Stimulated activated CD8-positive, alpha-beta memory T cell treated with anti-CD3 and anti-CD28 coated beads, Interleukin-4, amount 100 ng/mL, for 24 hours (primary cell): ENCODE measurements around the gene NR2F2.

Experiments
- DNase-seq: peaks from one replicate; pipeline ENCODE4 v3.0.0-alpha.2; 2020; ENCODE audit warnings: low read depth

NR2F2 gene

DNA sequence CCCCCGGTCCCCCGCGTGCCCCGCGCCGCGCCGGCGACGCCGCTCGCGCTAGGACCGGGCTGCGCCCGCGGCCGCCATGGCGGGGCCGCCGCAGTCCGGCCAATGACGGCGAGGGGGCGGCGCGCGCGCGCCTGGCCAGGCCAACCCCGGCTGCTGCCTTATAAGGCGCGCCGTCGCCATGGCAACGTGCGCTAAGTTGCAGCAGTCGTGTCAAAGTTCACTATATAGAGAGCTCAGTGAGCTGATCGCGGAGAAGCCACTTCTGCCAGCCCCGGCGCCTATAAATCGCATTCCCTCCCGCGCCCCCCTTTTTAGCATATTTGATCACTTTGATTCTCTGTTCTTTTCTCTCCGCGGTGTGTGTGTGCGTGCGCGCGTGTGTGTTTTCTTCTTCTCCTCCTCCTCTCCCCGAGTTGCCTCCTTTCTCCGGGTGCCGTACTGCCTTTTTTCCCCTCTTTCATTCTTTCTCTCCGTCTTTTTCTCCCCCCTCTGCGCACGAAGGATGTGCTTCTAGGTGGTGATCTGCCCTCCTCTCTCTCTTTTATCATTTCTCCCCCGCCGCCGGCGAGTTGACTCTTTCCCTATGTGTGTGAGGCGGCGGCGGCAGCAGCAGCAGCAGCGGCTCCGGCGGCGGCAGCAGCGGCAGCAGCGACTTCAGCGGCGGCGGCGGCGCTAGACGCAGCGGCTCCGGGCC lies at the start of gene NR2F2:
Gene NR2F2 (plus strand): TSS at position 251 of the 694 bp plus-strand sequence. CDS start 1,406 bp downstream, outside the sequence.
- DNase-seq = peak; percentile 33

DNA sequence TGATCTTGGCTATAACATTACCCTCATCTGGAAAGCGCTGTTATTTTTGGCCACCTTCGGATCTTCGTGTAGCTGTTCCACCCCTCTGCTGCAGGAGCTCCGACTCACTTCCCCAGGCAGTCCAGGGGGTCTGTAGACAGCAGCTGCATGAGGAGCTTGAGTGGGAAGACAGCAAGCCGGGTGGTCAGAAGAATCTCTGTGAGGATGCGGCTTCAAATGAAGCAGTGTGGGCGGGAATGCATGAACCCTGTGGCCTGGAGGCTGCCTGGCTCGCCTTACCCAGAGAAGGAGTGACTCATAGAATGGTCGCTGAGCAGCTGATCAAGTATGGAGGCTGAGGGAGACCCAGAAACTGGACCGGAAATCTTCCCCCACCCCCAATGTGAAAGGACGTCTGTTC lies 45.2 kb upstream of the NR2F2 start:
- no peak for DNase-seq

DNA sequence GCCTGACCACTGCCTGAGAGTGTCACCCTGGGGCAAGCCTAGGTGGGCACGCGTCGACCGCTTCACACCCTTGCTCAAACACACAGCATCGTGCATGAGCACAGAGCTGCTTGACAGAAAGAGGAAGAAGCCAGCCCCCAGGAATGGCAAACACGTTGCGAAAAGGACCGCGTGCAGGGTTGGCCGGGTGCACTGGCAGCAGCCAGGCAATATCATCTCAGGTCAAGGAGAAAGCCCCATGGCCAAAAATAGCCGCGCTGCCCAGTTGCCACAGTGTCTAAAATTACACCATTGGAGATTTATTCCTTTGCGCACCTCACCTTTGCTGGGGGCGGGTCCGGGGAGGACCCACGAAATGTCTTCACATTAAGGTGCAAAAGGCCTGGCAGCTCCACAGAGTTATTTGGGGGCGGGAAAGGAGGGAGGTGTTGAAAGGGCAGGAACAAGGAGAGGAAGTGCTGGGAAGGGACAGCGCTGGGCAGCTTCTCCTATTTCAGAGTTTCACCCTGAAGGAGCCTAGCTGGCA lies 44.7 kb upstream of the NR2F2 start:
- DNase-seq = no peak

DNA sequence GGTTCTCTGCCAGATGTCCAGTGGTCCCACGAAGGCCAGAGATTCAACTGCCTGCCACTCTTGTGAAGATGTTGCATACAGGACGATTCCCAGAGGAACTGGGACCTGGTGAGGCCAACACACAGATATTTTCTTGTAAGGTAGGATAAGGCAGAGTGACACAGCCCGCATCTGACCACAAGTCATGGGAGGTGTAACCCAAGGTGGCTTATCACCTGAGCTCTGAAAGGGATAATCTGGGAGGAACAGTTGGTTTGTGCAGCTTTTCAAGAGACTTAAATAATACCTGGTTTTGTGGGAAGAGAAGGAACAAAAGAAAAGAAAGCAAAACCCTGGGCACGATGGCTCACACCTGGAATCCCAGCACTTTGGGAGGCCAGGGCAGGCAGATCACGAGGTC lies 39.8 kb upstream of the NR2F2 start:
- no peak for DNase-seq

DNA sequence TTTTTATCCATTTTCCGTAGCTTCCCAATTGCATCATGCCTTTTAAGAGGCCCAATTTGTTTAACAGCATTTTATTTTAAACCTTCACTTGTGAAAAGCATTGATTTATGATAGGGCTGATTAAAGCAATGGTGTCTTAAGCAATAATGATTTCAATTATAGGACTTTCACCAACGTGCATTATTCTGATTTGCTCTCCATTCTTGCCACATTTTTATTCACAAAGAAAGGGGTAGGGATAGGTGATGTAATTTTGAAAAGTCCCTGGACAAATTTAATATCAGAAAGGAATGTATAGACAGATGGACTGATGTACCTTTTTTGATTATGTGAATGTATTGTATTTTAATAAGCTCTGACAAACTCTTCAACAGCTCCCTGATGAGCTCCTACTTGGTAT lies 37.9 kb upstream of the NR2F2 start:
- DNase-seq = no peak

DNA sequence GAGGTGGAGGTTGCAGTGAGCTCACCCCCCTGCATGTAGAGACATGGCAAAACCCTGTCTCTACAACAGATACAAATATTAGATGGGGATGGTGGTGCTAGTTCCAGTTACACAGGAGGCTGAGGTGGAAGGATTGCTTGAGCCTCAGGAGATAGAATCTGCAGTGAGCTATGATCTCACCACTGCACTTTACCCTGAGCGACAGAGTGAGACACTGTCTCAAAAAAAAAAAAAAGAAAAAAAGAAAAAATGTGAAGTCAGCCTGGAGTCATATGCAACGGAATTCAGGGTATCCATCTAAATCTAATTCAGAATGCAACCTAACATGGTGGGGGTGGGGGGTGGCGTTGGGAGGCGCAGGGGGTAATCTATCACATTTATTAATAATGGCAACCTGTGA lies 37.1 kb upstream of the NR2F2 start:
- no peak for DNase-seq

DNA sequence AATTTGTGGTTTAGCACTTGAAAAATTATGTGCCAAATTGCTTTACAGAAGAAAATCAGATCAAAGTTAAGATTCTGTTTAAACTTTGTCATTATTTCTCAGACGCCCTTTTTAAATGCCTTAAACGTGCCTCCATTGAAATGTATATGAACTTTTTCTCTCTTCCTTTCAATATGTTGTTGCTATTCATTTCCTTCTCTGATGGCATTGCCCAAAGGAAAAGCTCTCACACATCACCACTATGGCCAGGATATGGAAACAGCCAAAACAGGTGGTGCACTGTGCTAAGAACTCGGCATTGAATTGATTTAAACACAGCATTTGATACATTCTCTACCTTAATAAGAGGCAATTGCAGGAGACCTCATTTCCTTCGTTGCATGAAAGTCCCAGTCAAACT lies 35.7 kb upstream of the NR2F2 start:
- no peak for DNase-seq

DNA sequence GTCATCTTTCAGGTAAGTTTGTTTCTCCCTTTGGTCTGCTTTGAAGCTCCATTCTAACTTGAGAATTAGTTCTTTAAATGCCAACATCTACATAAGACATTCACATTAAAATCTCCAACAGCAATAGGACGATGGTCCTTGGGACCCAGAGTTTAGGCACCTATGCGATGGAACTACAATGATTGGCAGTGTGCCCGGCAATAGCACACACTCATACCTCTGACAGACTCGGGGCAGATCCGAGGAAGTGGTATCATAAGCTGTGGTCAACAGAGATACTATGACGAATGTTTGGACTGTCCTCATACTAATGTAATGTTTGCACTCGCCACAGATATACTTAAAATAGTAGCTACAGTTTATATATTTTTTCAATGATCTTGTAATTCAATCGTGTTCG lies 34.2 kb upstream of the NR2F2 start:
- DNase-seq = no peak

DNA sequence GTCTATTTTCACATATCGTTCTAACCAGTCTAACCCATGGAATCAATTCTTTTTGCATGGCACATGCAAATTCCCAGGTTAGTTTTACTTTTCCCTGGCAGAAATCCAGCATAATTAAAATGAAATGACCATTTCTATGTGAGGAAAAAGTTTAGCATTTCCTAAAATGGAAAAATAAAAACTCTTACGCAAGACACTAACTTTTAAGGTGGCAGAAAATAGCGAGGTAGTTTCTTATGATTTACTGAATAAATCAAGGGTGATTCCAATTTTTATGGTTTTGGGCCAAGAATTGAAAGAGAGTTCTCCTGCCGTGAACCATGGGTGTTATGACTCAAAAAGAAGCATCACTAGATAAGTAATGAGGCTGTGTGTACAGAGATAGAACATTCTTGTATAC lies 32.7 kb upstream of the NR2F2 start:
- no peak for DNase-seq

DNA sequence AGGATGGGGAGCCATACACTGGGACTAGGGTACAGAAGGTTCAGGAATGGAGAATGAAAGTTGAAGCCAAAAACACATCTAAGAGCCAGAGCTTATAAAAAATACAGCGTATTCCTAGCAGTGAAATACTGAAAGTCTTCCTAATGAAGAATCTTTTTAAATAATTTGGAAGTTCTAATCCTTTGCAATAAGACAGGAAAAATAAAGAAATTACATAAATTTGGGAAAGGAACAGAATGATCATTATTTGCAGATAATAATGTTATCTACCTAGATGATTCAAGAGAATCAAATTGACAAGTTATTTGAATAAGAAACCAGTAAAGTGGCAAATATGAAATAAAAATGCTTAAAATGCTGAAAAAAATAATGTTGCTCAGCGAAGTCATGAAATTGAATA lies 32.3 kb upstream of the NR2F2 start:
- no peak for DNase-seq

DNA sequence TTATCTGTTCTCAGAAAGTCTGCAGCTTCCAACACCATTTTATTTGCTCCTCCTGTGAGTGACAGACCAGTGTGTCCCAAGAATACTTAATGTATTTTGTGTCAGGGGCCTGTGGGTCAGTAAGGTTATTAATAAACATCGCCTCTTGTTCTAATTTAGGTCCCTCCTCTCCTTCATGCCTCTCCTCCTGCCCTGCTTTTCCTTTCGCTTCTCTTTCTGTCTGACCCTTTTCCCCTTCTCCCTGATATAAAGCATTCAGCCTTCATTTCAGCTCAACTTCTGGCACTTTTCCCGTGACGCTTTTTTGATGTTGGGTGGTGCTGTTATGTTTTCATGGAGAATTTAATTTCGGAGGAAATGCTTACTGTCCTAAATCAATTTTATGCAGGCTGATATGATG lies 29.7 kb upstream of the NR2F2 start:
- DNase-seq = no peak

DNA sequence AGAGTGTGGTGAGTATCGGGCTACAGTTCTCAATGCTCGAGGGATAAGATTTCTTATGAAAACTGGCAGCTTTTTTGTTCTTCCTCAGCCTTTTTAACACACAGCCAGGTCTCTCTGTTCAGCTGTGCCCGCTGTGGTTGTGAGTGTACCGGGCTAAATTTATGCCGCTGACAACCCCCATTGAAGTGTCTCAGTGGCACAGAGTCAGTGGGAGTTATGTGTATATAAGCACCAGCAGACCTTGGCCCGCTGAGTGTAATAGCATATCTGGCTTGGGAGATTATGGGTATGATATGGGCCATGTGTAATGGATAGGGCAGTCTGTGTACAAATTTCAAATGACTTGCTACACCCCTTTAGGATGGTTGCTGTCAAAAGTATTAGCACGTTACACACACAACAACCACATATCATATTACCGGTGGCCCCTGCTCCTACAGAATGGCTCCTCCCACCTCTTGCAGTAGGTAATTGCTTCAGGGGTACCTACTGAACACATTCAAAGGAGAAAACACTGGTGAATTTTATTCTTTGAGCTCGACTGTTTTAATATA lies 26.9 kb upstream of the NR2F2 start:
- no peak for DNase-seq

DNA sequence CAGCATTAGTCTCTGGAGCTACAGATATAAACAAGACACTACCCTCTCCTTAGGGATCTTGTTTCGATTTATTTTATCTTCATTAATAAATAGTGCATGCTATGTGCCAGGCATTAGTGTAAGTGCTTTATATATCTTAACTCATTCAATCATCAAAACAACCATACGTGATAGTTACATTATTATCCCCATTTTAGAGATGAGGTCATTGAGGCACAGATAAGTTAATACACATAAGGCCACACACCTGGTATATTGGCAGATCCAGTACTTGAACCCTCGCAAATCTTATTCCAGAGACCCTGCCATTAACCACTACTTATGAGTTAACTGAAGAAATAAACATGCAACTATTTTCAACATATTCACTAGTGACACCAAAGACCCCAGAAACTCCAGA lies 25.7 kb upstream of the NR2F2 start:
- no peak for DNase-seq

DNA sequence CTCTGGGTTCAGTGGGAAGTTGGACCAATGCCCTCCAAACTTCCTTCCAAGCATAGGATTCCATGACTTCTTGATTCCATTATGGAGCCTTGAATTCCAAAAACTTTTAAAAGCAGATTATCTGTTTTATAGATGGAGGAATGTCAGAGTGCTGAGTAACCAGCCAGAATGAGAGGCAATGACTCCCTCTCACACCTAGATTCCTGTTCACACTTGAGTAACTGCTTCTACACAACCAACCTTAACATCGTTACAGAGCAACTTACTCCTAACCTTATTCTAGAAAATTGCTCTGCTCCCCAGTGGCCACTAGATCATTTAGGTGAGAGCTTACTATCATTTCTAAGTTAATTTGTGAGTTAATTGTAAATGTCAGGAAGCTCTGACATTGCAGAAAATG lies 24.2 kb upstream of the NR2F2 start:
- DNase-seq = no peak

DNA sequence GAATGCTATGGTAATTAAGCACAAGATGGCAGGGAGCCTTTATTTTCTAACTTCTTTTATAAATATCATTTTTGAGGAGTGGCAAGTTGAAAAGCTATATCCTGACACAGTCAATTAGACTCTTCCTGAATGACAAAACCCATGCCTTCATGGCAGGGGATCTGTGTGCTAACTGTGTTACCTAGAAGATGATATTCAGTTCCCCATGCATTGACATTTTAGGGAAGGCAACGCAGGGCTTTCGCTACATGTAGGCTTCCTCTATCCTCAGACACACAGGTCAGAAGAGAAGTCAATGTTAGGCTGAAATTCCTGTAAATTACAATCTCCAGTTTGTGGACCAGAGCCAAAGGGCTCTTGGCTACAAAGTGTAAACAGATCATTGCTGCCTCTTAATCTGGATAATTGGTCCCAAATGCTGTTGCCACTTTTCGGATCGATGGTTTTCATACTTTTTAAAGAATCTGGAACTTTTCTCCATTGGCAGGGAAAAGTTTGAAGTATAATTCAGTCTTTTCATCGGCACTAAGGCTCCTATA lies 22.6 kb upstream of the NR2F2 start:
- DNase-seq = no peak

DNA sequence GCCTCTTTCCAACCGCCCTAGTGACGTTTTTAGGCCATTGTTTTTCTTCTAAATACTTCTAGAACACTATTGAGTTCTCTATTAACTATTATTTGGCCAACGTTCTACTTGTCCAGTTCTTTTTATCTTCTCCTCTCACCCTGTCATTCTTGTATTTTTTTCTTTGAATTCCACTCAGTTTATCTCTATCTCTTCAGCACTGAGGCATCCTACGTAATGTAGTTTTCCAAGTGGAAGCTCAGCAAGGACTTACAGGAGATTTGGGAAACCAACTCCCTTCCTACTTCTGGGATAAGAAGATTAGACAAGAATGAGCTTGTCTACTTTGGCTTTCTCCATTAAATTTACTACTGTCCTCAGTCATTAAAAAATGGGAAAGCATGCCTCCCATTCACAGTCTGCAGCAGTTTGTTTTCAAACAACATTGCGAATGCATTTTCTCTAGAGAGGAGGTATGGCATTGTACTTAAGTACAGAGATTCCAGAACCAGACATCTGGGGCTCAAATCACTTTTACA lies 21.3 kb upstream of the NR2F2 start:
- DNase-seq = no peak

DNA sequence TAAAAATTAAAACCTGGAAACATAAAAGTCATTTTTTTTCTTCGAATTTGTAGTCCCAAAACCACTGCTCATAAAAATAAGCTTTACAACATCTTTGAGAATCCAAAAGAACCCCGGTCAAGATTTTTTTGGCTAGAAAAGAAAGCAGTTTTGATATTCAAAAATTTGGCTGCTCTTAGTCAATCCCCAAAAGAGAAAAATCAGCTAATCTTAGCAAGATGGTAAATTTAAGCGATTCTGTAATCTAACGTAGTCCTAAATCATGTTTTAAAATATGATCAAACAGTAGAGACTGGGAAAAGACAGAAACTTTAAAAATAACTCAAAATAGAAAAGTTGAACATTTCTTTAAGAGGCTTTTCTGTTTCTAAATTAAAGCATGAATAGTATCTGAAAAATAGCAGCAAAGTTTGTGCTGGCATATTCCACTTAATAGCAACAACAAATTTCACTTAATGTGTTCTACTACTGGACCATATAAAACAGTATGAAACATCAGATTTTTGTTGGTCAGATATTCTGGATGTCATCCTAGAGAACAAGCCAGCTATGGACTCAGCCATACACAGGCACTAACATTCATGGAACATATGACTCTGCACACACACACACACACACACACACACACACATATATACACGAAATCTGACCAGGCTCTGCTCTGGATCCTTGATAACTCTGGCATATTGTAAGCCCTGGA lies 19.1 kb upstream of the NR2F2 start:
- no peak for DNase-seq

DNA sequence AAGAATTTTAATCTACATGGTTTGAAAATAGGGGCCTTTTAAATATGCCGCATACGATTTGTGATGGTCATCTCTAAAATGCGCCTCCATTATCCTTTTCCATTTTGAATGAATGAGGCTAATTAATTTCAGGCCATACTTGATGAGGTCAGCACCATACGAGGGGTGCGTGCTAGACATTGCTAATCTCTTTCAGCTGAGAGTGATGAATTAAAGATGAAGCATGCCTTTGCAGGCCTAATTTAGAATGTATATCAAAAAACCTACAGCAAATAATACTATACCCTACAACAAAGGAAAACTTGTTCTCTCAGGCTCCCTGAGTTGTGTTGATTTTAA lies 18.6 kb upstream of the NR2F2 start:
- DNase-seq = no peak

DNA sequence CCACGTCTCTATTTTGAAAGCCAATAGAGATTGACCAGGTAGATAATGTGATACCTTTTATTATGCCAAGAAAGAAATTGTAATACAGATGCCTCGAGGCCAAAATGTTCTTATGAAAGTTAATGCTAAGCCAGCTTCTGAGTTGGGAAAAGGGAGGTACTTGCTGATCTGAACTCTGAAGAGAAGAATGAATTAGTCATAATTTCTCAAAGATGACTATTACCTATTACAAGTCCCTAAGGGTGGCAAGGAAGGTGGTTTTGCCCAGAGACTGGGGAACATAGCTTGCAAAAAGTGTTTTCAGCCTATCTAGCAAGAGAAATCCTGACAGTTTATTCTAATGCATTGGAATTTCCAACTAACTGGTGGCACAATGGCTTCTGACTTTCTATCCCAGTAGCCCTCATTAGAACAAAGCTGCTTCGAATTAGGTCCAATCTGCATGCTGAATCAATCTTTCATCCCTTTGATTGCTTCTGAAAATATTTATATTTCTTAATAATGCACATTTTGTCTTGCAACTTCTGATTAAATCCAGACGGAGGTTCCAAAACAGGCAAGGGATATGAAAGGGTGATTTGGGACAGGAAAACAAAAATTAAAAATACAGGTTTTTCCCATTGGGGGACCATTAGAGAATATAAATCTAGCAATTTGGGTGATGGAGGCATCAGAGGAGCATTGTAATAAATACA lies 17.7 kb upstream of the NR2F2 start:
- no peak for DNase-seq

DNA sequence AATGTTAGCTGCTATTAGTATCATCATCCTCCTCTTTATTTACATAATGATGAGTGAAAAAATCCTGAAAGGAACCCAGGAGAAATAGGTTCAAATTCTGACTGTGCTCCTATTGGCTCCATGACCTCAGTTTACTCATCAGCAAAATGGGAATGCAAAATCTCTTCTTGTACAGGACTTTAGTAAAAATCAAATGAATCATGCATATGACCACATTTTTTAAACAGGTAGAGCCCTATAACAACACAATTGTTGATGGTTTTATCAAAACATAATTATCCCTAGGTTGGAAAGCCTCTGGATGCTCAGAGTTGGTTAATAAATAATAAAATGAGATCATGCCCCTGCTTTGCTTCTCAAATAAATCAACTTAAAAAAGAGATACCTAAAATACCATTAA lies 16.0 kb upstream of the NR2F2 start:
- DNase-seq = no peak

DNA sequence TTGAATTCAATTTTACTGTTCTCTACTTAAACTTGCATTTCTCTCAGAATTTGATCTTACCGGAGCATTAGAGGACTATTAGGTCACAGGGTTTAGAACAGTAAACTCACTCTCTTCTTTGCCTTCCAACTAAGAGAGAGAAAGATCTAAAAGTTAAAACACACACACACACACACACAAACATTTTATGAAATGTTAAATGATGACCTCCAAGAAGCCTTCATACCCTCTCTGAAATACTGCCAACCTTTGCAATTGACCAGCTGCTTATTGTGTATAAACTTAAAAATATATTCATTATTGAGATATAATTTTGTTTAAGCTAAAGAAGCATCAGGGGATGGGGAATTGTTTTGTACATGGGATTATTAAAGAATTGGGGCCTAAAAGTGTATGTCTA lies 15.5 kb upstream of the NR2F2 start:
- DNase-seq = no peak

DNA sequence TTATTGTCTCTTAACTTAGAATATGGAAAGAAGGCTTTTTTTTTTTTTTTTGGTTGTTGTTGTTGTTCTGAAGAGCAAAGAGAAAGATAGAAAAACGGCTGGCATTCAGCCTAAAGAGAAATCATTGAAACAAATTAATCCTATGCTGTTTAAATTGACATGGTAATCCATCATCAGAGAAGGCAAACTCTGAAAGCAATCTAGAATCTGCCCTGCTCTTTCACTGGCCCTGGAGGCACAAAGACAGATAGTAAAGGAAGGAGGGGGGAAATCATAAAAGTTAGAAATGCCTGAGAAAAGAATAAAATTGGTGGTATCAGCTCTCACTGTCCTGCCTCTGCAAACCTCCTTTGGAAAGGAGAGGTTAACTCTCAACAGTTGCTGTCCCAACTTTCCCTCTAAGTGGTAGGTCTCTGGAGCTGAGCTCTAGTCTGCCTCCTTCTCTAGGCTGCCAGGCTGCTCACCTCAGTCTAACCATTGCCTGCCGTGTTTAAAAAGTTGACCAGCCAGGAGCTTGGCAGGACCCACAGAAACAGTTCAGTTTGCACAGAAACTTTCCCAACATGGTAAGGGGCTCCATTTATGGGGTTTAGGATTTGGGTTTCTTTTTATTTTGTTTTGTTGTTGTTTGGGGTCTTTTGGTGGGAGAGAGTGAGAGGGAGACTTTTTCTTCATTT lies 13.4 kb upstream of the NR2F2 start:
- DNase-seq = no peak
